Urothelium cell line (cell line): ENCODE results near the gene COL25A1.
A peak's percentile ranks its signal among the peaks of the same experiment; 100 is the strongest.
"Not testable (repeated sequence)": the region's sequence is repeated elsewhere in the genome, so short reads cannot be mapped to it uniquely, and the experiment has no call there.

Experiments
- DNase-seq: peaks from one replicate; pipeline ENCODE4 v3.0.0; 2011; ENCODE audit warnings: low spot score, mixed read lengths
- FAIRE-seq: peaks from 2 replicates; lab custom pipeline; 2011; peaks lifted over from hg19 to GRCh38; lab: Jason Lieb, UNC

COL25A1 gene

DNA sequence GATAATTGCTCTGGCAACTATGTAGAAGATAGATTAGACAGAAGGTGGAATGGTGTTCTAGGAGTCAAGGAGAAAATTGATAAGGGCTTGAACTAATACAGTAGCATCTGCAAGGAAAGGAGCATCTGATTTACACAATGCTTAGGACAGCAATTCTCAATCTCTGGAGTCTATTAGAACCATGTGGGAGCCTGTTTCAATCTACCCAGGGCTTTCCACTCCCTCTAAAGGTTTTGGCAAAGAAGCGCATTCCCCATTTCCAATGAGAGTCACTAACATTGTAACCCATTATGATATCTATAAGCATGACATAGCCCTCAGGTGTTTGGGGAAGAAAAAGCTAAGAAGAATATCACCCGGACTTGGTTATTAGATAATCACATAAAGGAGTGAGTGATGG lies 168.2 kb downstream of the COL25A1 start:
- DNase-seq: no peak
- FAIRE-seq: no peak

DNA sequence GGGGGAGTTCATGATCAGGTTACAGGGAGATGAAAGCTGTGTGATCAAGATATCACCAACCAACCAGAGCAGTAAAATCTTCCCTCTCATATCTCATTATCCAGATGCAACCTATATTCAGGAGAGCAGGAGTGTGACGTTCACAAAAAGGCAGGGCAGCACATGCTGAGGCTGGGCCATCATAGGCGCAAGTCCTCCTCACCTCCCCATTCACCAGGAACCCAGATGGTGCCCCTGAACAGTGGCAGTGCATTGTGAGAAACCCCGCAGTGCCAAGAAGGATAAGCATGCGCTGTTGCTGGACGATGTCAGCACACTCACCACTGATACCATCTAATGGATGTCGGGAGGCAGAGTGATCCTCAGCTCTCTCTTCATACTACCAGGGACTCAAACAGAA lies 170.9 kb downstream of the COL25A1 start:
- DNase-seq (no peak), FAIRE-seq (no peak)

DNA sequence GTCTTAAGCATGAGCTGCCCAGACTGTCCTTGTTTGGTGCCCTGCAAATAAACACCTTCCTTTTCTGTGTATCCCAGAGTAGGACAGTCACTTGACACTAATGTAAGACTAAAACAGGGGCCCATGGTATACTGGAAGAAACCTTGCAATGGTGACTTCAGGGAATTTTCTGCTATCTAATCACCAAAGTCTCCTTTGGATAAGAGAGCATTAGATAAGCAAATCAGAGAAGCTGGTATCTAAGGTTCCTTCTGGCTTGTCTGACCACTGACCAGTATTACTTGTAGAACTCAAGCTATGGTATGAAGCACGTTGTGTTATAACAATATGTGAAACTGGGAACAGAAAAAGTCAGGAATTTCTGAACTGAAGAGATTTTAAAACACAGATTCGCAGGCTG lies 173.9 kb downstream of the COL25A1 start:
- FAIRE-seq (no peak), DNase-seq (no peak)

DNA sequence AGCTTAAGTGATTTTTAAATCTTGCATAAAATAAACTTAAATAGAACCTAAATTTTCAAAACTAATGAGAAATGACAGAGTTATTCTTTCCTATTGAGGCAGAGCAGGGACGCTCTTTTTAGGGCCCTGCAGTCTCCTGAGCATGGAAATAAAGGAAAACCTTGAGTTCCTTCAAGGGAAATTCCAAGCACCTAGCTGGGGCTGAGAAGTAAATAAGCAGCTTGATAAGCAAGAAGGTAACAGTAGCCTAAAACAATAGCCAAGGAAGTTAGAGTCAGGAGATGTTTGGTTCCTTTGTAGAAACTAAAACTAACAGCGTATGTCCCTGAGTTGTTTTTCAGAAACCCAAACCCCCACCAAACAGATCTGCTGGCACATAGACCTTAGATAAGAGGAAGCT lies 174.6 kb downstream of the COL25A1 start:
- FAIRE-seq (no peak), DNase-seq (no peak)

DNA sequence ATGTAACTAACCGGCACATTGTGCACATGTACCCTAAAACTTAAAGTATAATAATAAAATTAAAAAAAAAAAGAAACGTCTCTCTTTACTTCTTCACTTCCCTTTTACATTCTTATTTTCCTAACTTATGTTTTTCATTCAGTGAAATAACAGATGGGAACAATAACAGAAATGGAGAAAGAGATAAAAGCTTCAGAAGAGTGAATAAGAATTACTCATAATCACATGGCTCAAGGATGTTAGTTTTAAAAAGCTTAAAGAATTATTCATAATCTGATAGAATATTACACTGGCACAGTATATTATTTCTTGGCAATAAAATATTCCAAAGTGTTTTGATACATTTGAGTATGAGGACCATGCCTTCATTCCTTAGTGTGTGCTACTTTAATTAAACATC lies 175.6 kb downstream of the COL25A1 start:
- FAIRE-seq (no peak), DNase-seq (no peak)

DNA sequence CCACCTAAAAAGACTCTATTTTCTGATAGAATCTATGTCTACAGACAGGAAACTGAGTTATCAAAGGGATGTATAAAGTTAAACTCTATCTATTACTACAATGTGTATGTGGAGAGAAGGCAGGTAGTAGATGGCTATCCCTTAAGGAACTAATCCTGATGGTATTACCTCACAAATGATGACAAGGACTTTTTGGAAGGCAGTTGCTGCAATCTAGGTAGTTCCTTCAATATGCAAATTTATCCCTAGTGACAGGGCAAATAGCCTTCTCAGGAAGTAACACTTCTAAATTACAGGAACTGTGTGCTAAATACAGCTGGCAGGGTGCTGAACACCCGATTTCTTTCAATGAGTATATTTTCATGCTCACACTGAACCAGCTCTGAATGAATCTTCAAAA lies 177.4 kb downstream of the COL25A1 start:
- no peak for DNase-seq
- no peak for FAIRE-seq

DNA sequence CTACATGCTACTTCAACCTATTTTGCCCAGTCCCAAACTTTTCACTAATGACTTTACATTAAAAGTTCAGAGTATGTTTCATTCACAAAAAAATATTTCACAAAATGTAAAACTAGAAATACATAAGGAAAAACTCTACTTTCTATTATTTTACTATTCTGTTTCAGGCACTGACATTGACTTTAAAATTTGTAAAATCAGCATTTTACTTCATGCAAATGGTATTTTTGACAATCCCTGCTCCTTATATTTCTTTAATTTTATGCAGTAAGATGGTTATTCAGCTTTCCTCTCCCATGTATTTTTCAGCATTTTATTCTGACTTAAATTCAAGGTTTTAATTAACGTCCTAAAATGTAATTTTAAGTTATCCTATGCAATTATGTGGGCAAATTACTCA lies 178.5 kb downstream of the COL25A1 start:
- no peak for DNase-seq
- no peak for FAIRE-seq

DNA sequence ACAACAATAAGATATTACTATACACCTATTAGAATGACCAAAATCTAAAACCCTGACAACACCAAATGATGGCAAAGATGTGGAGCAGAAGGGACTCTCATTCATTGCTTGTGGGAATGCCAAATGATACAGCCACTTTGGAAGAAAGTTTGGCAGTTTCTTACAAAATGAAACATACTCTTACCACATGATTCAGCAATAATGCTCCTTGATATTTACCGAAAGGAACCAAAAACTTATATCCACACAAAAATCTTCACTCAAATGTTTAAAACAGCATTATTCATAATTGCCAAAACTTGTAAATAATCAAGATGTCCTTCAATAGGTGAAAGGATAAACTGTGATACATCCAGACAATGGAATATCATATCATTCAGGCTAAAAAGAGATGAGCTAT lies 180.9 kb downstream of the COL25A1 start:
- DNase-seq: no peak

DNA sequence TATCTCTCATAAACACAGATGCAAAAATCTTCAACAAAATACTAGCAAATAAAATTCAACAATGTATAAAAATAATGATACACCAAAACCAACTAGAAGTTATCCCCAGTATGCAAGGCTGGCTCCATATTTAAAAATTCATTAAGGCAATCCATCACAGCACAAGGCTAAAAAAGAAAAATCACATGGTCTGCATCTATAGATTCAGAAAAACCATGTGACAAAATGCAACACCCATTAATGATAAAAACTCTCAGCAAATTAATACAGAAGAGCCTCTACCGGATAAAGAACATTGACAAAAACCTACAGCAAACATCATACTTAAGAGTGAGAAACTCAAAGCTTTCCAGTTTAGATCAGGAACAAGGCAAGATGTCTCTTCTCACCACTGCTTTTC lies 182.6 kb downstream of the COL25A1 start:
- no peak for DNase-seq
- no peak for FAIRE-seq

More for the DNA sequence above, 180.9 kb downstream of the COL25A1 start:
- no peak for FAIRE-seq

DNA sequence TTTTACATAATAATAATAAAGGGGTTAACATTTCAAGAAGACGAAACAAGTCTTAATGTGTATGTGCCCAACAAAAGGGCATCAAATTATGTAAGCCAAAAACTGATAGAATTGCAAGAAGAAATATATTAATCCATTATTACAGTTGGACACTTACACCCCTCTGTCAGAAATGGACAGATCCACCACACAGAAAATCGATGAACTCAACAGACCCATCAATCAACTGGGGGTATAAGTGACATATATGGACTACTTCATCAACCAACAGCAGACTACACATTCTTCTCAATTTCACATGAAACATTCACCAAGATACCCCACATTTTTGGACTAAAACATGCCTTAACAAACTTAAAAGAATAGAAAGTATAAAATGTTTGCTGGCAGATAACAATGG lies 183.8 kb downstream of the COL25A1 start:
- DNase-seq (no peak), FAIRE-seq (no peak)

DNA sequence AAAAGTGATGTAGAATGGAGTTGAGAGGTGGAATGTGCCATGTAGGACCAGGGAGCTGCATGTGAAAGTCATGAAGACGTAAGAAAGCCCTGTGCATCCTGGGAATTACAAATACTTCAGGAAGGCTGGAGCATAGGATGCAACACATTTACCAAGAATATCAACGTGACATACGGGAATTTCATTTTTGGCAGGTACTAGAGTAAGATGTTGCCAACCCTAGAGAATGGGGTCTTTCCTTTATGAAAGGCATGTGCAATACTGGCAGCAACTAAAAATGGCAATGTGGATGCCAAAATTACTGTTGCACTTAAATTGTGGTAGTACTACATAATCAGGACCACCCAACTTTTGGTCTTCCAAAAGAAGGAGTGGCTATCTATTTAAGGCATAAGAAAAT lies 188.0 kb downstream of the COL25A1 start:
- DNase-seq: no peak
- FAIRE-seq: no peak

DNA sequence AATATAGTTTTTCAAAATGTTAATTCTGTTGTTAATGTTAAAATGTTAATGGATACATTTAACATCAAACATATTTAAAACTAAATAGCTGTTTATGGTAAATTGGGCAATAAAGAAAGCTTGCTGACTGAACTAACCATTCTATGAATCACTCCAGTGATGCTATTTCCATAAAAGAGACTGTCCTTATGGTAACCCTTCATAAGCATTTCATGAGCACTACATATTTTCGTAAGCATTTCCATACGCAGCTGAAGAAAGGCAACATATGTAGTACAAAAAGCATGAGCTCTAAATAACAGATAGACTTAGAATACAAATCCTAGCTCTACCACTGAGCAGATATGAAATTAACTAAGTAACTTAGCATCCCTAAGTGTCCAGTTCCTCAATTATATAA lies 188.9 kb downstream of the COL25A1 start:
- DNase-seq: no peak

DNA sequence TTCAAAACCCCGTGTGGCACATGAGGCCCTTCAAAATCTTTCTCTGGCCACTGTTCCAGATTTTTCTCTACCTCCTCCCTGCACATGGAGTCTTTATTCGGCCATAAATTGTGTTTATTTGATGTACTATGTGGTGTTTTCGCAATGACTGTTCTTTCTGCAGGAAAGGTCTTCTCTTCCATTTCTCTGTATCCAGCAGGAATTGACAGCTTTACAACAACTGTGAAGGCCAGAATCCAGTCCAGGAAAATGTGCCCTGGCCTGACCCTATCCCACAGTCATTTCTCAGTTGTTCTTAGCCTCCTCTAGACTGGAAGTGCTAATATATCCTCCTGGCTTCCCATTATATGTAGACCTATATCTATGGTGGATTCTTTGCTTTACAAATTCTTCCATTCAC lies 191.4 kb downstream of the COL25A1 start:
- no peak for DNase-seq

More for the DNA sequence above, 188.9 kb downstream of the COL25A1 start:
- FAIRE-seq: no peak

DNA sequence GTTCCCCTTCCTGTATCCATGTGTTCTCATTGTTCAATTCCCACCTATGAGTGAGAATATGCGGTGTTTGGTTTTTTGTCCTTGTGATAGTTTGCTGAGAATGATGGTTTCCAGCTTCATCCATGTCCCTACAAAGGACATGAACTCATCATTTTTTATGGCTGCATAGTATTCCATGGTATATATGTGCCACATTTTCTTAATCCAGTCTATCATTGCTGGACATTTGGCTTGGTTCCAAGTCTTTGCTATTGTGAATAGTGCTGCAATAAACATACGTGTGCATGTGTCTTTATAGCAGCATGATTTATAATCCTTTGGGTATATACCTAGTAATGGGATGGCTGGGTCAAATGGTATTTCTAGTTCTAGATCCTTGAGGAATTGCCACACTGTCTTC lies 194.2 kb downstream of the COL25A1 start:
- DNase-seq, FAIRE-seq: not testable (repeated sequence)

More for the DNA sequence above, 191.4 kb downstream of the COL25A1 start:
- no peak for FAIRE-seq

DNA sequence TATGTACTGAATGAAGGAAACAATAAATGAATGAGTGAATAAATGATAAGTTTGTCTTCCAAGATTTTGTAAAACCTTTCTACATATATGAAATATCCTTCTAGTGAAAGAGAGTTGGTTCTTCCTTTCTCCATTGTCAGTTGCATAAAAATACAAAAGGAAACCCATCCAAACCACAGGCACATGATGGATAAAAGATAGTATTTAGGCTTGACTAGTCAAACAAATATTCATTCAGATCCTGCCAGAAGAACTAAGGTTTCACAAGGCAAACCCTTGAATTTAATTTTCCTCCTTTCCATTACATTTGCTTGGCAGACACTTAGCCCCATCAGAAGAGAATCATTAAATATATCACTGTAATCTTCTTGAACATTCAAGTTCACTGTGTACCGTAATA lies 208.4 kb downstream of the COL25A1 start:
- DNase-seq (no peak), FAIRE-seq (no peak)

DNA sequence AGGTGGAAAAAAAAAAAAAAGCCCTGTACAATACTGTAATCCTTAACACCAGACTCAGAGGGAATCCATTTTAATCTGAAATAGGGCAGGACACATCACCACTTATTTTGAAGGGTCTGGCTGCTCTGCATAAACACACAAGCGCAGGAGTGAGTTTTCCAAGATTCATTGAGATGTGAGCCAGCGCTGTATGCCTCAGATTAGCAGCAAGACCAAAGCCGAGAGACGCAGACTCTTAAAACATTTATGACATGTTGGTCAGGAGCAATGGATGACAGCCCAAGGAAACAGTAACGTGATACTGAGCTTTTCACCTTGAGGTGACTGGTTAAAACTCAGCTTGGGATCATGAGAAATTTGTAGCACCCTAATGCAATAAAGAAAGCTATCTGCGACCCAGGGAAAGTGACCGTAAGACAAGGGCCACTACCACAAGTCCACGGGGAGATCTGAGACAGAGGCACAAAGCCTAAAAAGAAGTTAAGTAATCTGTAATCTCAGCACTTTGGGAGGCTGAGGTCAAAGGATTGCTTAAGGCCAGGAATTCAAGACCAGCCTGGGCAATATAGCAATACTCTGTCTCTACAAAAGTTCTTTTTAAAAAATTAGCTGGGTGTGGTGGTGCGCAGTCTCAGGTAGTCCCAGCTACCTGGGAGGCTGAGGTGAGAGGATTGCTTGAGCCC lies 210.6 kb downstream of the COL25A1 start:
- DNase-seq: no peak
- FAIRE-seq: no peak

DNA sequence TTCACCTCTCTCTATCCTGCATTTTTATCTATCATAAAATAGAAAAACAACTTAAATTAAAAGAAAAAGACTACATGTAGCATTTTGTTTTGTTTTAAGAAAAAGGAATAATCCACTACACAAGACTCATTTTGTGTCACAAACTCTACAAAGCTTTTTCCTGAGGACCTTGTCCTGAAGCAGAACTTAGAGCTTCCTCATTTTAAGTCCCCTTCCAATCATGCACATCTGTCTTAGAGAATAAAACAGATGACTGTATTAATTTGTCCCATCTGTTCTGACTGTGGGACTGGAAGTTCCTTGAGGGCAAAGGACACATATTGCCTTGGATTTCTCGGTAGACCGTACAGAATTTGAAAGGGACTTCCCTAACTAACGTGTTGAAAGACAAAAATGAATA lies 218.5 kb downstream of the COL25A1 start:
- FAIRE-seq (no peak), DNase-seq (no peak)

DNA sequence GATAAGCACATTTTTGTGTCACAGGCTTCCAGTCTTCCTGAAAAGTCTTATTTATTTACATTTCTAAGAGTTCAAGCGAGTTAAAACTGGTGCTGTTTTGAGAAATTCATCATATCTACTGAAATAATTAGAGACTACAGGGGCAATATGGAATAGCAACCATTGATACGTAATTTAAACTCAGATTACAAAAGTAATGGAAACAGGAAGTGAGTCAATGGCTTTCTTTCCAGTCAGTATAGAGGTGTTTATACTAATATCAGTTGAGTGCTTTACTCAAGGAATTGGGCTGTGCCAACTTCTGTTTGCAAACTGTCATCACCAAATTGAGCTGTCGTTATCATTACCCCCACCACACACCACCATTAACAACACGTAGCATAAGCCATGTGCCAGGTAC lies 222.7 kb downstream of the COL25A1 start:
- FAIRE-seq (no peak), DNase-seq (peak; percentile 17)

DNA sequence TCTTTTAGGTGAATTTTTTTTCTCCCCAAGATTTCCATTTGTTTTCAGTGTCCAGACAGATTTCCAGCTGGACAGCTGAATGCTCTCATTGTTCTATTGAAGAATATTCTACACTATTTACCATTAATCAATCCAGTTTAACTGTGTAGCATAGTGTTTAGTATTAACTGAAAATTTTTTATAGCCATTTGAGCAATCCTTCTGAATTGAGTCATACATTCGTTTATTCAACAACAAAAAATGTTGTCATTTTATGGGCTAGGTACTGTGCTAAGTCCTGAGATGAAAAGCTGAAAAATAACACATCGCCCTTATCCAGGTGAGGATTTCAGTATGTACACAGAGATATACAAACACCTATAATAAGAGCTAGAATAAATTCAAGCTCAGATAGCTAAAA lies 223.3 kb downstream of the COL25A1 start:
- FAIRE-seq: no peak

DNA sequence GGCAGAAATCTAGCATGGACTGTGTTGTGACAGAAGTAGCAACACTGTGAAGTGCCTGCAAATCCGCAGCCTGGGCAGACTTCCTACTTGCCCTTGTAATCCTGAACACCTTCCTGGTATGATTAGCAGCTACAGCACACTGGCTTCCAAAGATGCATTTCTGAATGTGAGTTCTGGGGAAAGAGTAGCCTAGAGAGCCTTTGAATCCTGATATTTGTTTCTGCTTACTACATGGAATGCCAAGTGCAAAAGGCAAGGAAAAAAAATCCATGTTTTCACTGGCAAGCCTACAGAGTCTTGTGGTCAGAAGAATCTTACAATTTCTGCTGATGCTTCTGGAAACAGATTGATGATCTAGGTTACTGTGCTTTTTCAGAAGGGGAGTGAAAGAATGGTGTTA lies 223.7 kb downstream of the COL25A1 start:
- DNase-seq (peak; percentile 13), FAIRE-seq (no peak)

More for the DNA sequence above, 223.3 kb downstream of the COL25A1 start:
- DNase-seq: no peak

DNA sequence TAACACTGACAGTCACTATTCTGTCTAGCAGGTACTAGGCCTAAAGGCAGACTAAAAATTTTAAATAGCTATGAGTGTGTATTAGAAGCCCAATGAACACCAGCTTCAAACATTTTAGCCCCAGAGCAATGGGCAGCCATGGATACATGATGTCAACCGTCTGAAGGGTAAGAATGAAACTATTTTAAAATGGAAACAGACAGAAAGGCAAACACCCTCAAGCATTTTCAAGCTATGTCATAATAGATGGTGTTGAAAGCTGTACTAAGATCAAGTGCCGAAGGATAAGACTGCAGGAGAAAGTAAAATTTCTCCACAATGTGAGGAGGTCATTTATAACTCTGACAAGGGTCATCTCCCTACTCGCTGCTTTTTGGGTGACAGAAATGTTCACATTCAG lies 225.0 kb downstream of the COL25A1 start:
- no peak for FAIRE-seq
- DNase-seq: no peak

DNA sequence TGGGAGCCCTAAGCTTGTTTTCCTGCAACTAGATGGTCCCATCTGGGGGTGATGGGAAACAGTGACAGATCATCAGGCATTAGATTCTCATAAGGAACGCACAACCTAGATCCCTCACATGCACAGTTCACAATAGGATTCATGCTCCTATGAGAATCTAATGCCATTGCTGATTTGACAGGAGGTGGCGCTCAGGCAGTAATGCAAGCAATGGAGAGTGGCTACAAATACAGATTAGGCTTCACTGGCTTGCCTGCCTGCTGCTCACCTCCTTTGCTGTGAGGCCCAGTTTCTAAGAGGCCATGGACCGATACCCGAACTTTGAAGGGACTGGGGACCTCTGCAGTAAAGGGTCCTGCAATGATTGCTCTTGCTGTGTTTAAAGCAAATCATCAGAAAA lies 225.7 kb downstream of the COL25A1 start:
- DNase-seq: not testable (repeated sequence)

DNA sequence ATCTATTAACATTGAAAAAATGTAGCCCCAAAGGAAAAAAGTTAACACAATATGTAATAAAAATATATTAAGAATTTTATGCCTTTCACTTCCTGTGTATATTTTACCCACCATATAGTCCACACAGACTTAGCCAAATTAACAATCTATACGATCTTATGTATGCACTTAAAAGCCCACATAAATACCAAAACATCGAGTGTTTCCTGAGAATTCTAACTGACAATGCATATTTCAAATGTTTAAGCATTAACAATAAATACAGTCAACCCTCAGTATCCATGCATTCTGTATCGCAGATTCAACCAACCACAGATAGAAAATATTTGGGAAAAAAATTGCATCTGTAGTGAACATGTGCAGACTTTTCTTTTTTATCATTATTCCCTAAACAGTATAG lies 226.8 kb downstream of the COL25A1 start:
- FAIRE-seq: no peak

More for the DNA sequence above, 225.7 kb downstream of the COL25A1 start:
- not testable (repeated sequence) for FAIRE-seq

More for the DNA sequence above, 226.8 kb downstream of the COL25A1 start:
- DNase-seq: no peak
